Progenitor cell of endocrine pancreas (in vitro differentiated cells): Measurements from ENCODE around the gene SYNGAP1. TPM values are rescaled to one million over a fixed set of nuclear protein-coding genes. Genes with fewer than 3 reads are reported as not detected.

Experiments
- DNase-seq: peaks from one replicate; pipeline ENCODE4 v3.0.0; 2021; ENCODE audit warnings: low spot score; ENCODE audit not compliant: unreplicated experiment
- H3K27ac Mint-ChIP-seq: 2 replicates; pipeline ENCODE4 v1.8.0; 2021; ENCODE audit warnings: mild to moderate bottlenecking, moderate library complexity, mixed read lengths
- H3K27me3 Mint-ChIP-seq: 2 replicates; pipeline ENCODE4 v1.8.0; 2021; ENCODE audit warnings: mixed read lengths
- H3K36me3 Mint-ChIP-seq: 2 replicates; pipeline ENCODE4 v1.8.0; 2022; ENCODE audit warnings: mixed read lengths; ENCODE audit not compliant: insufficient read depth
- H3K4me1 Mint-ChIP-seq: 2 replicates; pipeline ENCODE4 v1.8.0; 2021; ENCODE audit warnings: low read depth, mixed read lengths
- H3K4me3 Mint-ChIP-seq: 2 replicates; pipeline ENCODE4 v1.8.0; 2021; ENCODE audit warnings: low read depth, mild to moderate bottlenecking, moderate library complexity, mixed read lengths
- H3K9me3 Mint-ChIP-seq: 2 replicates; pipeline ENCODE4 v1.8.0; 2021; ENCODE audit warnings: low read depth, mixed read lengths
- total RNA-seq: library from RNA; stranded (reverse); gene quantifications from 2 replicates; pipeline ENCODE4 v1.2.1, GENCODE V29; 2021
- TF ChIP-seq, protein P1 (sequence below): fragments of 200-600 bp; sonication (generic); IDR thresholded peaks from one replicate; pipeline ENCODE4 v1.5.0; 2021; ENCODE audit warnings: antibody characterized with exemption, mild to moderate bottlenecking; ENCODE audit not compliant: unreplicated experiment

Gene SYNGAP1
- total RNA-seq, 1 donor from 2014 or later: 60.3 TPM

DNA sequence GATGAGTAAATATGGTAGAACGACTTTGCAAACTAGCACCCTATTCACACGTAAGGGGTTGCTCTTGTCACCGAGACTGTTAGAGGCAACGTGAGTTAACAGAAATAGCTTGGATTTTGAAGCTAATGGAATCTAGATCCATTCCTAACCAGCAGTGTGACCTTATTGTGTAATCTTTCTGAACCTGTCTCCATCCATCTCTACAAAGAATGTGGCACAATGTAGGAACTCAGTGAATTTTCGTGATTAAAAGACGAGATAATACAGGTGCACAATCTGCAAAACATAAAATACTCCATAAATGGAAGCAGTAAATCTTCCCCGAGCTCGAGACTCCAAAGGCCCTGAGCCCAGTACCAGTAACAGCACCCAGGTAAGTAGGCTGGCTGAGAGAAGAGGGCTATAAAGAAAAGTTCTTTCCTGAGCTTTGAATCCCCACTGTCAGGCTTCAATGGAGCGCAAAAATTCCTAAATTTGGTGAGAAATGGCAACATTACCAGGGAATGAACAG lies 29.0 kb upstream of the SYNGAP1 start:
- Mint-ChIP-seq H3K4me1 (peaks cover 27% of the 10 kb centered on the region), H3K27me3 (no peaks in the 10 kb centered on the region), H3K36me3 (peaks cover 1% of the 10 kb centered on the region), H3K27ac (peak overlapping the region; percentile 95), H3K9me3 (no peaks in the 10 kb centered on the region), H3K4me3 (peak overlapping the region; percentile 90)
- no peak for DNase-seq
- TF ChIP-seq, protein P1, sequence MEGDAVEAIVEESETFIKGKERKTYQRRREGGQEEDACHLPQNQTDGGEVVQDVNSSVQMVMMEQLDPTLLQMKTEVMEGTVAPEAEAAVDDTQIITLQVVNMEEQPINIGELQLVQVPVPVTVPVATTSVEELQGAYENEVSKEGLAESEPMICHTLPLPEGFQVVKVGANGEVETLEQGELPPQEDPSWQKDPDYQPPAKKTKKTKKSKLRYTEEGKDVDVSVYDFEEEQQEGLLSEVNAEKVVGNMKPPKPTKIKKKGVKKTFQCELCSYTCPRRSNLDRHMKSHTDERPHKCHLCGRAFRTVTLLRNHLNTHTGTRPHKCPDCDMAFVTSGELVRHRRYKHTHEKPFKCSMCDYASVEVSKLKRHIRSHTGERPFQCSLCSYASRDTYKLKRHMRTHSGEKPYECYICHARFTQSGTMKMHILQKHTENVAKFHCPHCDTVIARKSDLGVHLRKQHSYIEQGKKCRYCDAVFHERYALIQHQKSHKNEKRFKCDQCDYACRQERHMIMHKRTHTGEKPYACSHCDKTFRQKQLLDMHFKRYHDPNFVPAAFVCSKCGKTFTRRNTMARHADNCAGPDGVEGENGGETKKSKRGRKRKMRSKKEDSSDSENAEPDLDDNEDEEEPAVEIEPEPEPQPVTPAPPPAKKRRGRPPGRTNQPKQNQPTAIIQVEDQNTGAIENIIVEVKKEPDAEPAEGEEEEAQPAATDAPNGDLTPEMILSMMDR: no peak

DNA sequence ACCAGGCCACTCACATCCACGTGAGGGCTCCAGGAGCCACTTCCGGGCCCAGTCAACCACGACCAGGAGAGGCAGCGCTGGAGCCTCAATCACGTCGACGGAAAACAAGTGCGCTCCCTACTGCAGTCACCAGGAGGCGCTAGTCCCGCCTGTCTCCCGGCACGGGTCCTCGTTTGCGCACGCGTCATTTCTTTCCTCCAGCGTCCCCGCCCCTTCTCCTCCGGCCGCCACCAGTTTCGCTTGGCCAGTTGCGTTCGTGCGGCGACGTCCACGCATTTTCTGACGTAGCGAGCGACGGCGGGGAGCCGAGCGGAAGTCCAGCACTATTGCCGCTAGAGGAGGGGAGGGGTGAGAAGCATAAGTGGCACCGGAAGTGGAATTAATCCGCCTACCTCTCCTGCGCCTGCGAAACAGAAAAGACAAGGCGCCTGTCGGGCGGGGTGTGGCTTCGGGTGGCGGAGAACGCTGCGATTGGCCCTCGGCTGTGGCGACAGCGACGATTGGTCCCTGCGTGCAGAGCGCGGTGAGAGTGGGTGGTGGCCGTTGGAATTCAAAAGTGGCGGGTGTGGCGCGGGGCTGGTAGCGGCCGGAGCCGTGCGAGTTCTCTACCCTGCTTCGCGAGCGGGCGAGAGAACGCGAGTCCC lies 28.5 kb upstream of the SYNGAP1 start, which contains the start of gene KIFC1:
KIFC1 (plus strand) TSS at position 546 of the 644 bp plus-strand sequence. CDS start 163 bp downstream, outside the sequence.
- peak within 1 kb of the TSS; percentile 95 for H3K27ac Mint-ChIP-seq
- DNase-seq: peak; percentile 99
- H3K27me3 Mint-ChIP-seq: no peaks in the 10 kb centered on the region
- peaks cover 27% of the 10 kb centered on the region for H3K4me1 Mint-ChIP-seq
- peaks cover 1% of the 10 kb centered on the region for H3K36me3 Mint-ChIP-seq
- TF ChIP-seq, protein P1: peak; percentile 99
- H3K9me3 Mint-ChIP-seq: no peaks in the 10 kb centered on the region
- peak within 1 kb of the TSS; percentile 90 for H3K4me3 Mint-ChIP-seq

DNA sequence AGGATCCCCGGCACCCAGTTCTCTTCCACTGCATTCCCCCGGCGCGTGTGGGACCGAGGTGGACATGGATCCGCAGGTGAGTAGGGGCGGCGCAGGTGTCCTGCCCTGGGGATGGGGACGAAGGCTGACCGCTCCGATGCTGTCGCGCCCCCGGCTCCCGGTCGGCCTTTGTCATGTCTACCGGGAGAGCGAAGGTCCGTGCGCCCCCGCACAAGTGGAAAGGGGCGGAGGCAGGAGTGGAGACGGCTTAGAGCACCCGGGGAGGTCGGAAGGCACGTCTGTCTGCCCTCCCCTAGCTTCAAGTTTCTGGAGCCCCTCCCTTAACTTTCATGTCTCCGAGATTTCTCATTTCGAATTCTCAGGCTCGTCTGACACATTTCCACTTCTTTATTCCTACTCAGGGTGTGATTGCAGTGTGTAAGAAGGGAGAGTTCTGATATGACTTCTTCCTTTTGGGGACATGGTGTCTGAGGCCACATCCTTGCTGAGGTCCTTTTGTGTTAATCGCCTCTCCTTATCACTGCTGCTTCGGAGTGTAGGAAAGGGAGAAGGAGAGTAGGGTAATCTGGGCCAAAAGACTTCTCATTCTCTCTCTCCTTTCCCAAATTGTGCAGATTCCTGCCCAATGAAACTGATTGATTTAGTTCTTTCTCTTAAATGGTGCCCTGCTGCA lies 27.8 kb upstream of the SYNGAP1 start:
- no peaks in the 10 kb centered on the region for H3K27me3 Mint-ChIP-seq
- peak overlapping the region; percentile 95 for H3K27ac Mint-ChIP-seq
- no peak for DNase-seq
- TF ChIP-seq, protein P1: no peak
- H3K4me3 Mint-ChIP-seq: peak overlapping the region; percentile 90
- H3K4me1 Mint-ChIP-seq: peaks cover 27% of the 10 kb centered on the region
- peaks cover 1% of the 10 kb centered on the region for H3K36me3 Mint-ChIP-seq
- H3K9me3 Mint-ChIP-seq: no peaks in the 10 kb centered on the region

DNA sequence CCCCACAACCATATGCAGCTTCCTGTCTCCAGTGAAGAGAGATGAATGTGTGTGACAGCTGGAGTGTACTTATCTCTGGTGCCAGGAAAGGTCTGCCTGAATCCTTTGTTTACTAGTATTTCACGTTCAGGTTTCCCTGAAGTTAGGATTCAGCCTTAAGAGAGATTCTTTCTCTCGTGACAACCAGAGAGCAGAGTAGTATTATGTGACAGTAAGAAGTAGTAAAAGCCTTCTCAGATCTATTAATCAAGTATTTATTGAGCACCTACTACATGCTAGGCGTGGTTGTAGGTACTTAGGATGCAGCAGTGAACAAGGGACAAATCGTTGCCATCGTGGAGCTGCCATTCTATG lies 27.3 kb upstream of the SYNGAP1 start:
- Mint-ChIP-seq H3K9me3 (no peaks in the 10 kb centered on the region), H3K27me3 (no peaks in the 10 kb centered on the region), H3K36me3 (peaks cover 1% of the 10 kb centered on the region), H3K27ac (peak overlapping the region; percentile 95), H3K4me1 (peaks cover 27% of the 10 kb centered on the region), H3K4me3 (peak overlapping the region; percentile 90)
- TF ChIP-seq, protein P1: no peak
- no peak for DNase-seq

DNA sequence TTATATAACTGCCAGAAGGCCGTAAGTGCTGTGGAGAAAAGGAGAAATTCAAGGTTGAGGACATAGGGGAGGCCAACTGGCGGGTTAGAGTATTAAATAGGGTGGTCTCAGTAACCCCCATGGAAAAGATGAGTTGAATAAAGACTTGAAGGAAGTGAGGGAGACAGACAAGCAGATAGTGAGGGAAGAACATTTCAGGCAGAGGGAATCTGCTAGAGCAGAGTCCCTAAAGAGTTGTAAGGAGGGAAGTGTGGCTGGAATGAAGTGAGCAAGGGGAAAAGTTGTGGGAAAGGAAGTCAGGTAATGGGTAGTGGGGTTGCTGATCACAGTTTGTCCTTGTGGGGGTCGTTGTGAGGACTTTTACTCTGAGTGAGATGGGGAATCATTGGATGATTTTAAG lies 26.9 kb upstream of the SYNGAP1 start:
- no peaks in the 10 kb centered on the region for H3K9me3 Mint-ChIP-seq

More for the DNA sequence above, 26.9 kb upstream of the SYNGAP1 start:
- Mint-ChIP-seq H3K27me3 (no peaks in the 10 kb centered on the region), H3K36me3 (peaks cover 1% of the 10 kb centered on the region), H3K27ac (peak overlapping the region; percentile 1), H3K4me3 (peak overlapping the region; percentile 90), H3K4me1 (peaks cover 27% of the 10 kb centered on the region)
- DNase-seq: no peak
- TF ChIP-seq, protein P1: no peak
